Activated naive CD4-positive, alpha-beta T cell treated with anti-CD3 and anti-CD28 coated beads for 36 hours (primary cell): Measurements from ENCODE around the gene ZNF717. TPM values are rescaled to one million over a fixed set of nuclear protein-coding genes. Genes with fewer than 3 reads are reported as not detected.
A peak's percentile ranks its signal among the peaks of the same experiment; 100 is the strongest.
"Not testable (repeated sequence)": the region's sequence is repeated elsewhere in the genome, so short reads cannot be mapped to it uniquely, and the experiment has no call there.

ENCODE experiments used
- CTCF ChIA-PET: fragments of 350-600 bp; sonication (Branson Sonifier 250); formaldehyde crosslinking; loops from one replicate; lab custom pipeline; 2021; ENCODE audit warnings: antibody characterized with exemption; lab: Charles Lee
- DNase-seq: peaks from one replicate; pipeline ENCODE4 v3.0.0-alpha.2; 2020
- H3K27ac Mint-ChIP-seq: one replicate; pipeline ENCODE4 v1.8.0; 2021; ENCODE audit warnings: mild to moderate bottlenecking, mixed read lengths
- H3K27me3 Mint-ChIP-seq: one replicate; pipeline ENCODE4 v1.8.0; 2021; ENCODE audit warnings: low read depth, mixed read lengths
- H3K36me3 Mint-ChIP-seq: one replicate; pipeline ENCODE4 v1.8.0; 2021; ENCODE audit warnings: low read depth, mixed read lengths
- H3K4me1 Mint-ChIP-seq: one replicate; pipeline ENCODE4 v1.8.0; 2021; ENCODE audit warnings: low read depth, mixed read lengths
- H3K4me3 Mint-ChIP-seq: one replicate; pipeline ENCODE4 v1.8.0; 2021; ENCODE audit warnings: mild to moderate bottlenecking, moderate library complexity, mixed read lengths
- H3K9me3 Mint-ChIP-seq: one replicate; pipeline ENCODE4 v1.8.0; 2021; ENCODE audit warnings: mixed read lengths
- intact Hi-C: fragments of 100-400 bp; cut with micrococcal nuclease; formaldehyde crosslinking; loops from one replicate; pipeline ENCODE4 v1.15.1; 2023
- total RNA-seq, 2 experiments: library from RNA; stranded (reverse); gene quantifications; one replicate each; pipeline ENCODE4 v1.2.3, GENCODE V29; 2021

Gene ZNF717
- total RNA-seq, result 10 to 100 TPM; 13.0 to 13.5 TPM

GRCh38 chr3:75785081-75785755 is at the start of gene ZNF717:
ZNF717 (minus strand) TSS chr3:75785549; CDS start chr3:75783362, 2,187 bp downstream.
- peak; percentile 94 for DNase-seq
- peaks cover 50% of the 10 kb centered on the region for H3K36me3 Mint-ChIP-seq
- H3K4me3 Mint-ChIP-seq, result peak within 1 kb of the TSS; percentile 82
- peaks cover 33% of the 10 kb centered on the region for H3K9me3 Mint-ChIP-seq
- H3K27me3 Mint-ChIP-seq, CTCF ChIA-PET: not testable (repeated sequence)
- intact Hi-C loops, result loop anchor here (1.0 kb wide), 1 partner anchor 350 kb away; no protein-coding TSS in a partner anchor
- H3K4me1 Mint-ChIP-seq, result peaks cover 22% of the 10 kb centered on the region
- H3K27ac Mint-ChIP-seq, result peak within 1 kb of the TSS; percentile 76

- H3K4me3 Mint-ChIP-seq, CTCF ChIA-PET, intact Hi-C loops: not testable (repeated sequence)
These were observed 45.7 kb upstream of the ZNF717 start for GRCh38 chr3:75831076-75831475.

GRCh38 chr3:75818019-75818418 is 32.7 kb upstream of the ZNF717 start:
- not testable (repeated sequence) for H3K4me1 Mint-ChIP-seq

More at GRCh38 chr3:75831076-75831475, 45.7 kb upstream of the ZNF717 start:
- DNase-seq, H3K27me3 Mint-ChIP-seq, H3K4me1 Mint-ChIP-seq, H3K36me3 Mint-ChIP-seq, H3K27ac Mint-ChIP-seq: not testable (repeated sequence)
- peaks cover 20% of the 10 kb centered on the region for H3K9me3 Mint-ChIP-seq

GRCh38 chr3:75816287-75817180 is 31.2 kb upstream of the ZNF717 start:
- DNase-seq, H3K27ac Mint-ChIP-seq, H3K4me3 Mint-ChIP-seq, H3K27me3 Mint-ChIP-seq, H3K4me1 Mint-ChIP-seq, CTCF ChIA-PET, H3K36me3 Mint-ChIP-seq, H3K9me3 Mint-ChIP-seq: not testable (repeated sequence)
- intact Hi-C loops, result loop anchor here (5.0 kb wide), 1 partner anchor 756 kb away; no protein-coding TSS in a partner anchor

More at GRCh38 chr3:75818019-75818418, 32.7 kb upstream of the ZNF717 start:
- intact Hi-C loops, result loop anchor here (5.0 kb wide), 1 partner anchor 754 kb away; no protein-coding TSS in a partner anchor
- CTCF ChIA-PET, DNase-seq, H3K9me3 Mint-ChIP-seq, H3K27ac Mint-ChIP-seq, H3K36me3 Mint-ChIP-seq, H3K4me3 Mint-ChIP-seq, H3K27me3 Mint-ChIP-seq: not testable (repeated sequence)

GRCh38 chr3:75814797-75815196 is 29.4 kb upstream of the ZNF717 start:
- Mint-ChIP-seq H3K27ac (no peak overlapping the region), H3K36me3 (no peaks in the 10 kb centered on the region), H3K27me3 (peaks cover 2% of the 10 kb centered on the region), H3K9me3 (peaks cover 5% of the 10 kb centered on the region), H3K4me3 (no peak overlapping the region), H3K4me1 (no peaks in the 10 kb centered on the region)
- CTCF ChIA-PET, result no interaction called here
- intact Hi-C loops, result loop anchor here (5.0 kb wide), 1 partner anchor 758 kb away; no protein-coding TSS in a partner anchor
- no peak for DNase-seq

- no peak for DNase-seq
- H3K4me1 Mint-ChIP-seq, result peaks cover 24% of the 10 kb centered on the region
- H3K9me3 Mint-ChIP-seq, result peaks cover 52% of the 10 kb centered on the region
- intact Hi-C loops, result no loop called here
- H3K4me3 Mint-ChIP-seq, result no peak overlapping the region
- no peak overlapping the region for H3K27ac Mint-ChIP-seq
- CTCF ChIA-PET, result no interaction called here
- no peaks in the 10 kb centered on the region for H3K27me3 Mint-ChIP-seq
- H3K36me3 Mint-ChIP-seq, result peaks cover 75% of the 10 kb centered on the region
These were observed 2.8 kb downstream of the ZNF717 start for GRCh38 chr3:75782506-75782905.

GRCh38 chr3:75781079-75781745 is 4.1 kb downstream of the ZNF717 start:
- intact Hi-C loops, result no loop called here
- Mint-ChIP-seq H3K4me1 (peaks cover 24% of the 10 kb centered on the region), H3K4me3 (no peak overlapping the region), H3K27me3 (no peaks in the 10 kb centered on the region), H3K27ac (peak overlapping the region; percentile 70), H3K36me3 (peaks cover 81% of the 10 kb centered on the region), H3K9me3 (peaks cover 58% of the 10 kb centered on the region)
- peak; percentile 53 for DNase-seq
- CTCF ChIA-PET, result no interaction called here

GRCh38 chr3:75777742-75778141 is 7.6 kb downstream of the ZNF717 start:
- Mint-ChIP-seq H3K36me3 (peaks cover 79% of the 10 kb centered on the region), H3K4me1 (peaks cover 13% of the 10 kb centered on the region), H3K9me3 (peaks cover 46% of the 10 kb centered on the region)
- intact Hi-C loops, H3K27me3 Mint-ChIP-seq, H3K27ac Mint-ChIP-seq, H3K4me3 Mint-ChIP-seq, DNase-seq, CTCF ChIA-PET: not testable (repeated sequence)

GRCh38 chr3:75771631-75772030 is 13.7 kb downstream of the ZNF717 start:
- H3K27me3 Mint-ChIP-seq, intact Hi-C loops, H3K4me1 Mint-ChIP-seq, CTCF ChIA-PET, H3K4me3 Mint-ChIP-seq, DNase-seq, H3K27ac Mint-ChIP-seq: not testable (repeated sequence)
- Mint-ChIP-seq H3K36me3 (peaks cover 65% of the 10 kb centered on the region), H3K9me3 (peaks cover 33% of the 10 kb centered on the region)

- no peak overlapping the region for H3K27ac Mint-ChIP-seq
These were observed 16.9 kb downstream of the ZNF717 start for GRCh38 chr3:75768303-75769017.

GRCh38 chr3:75737831-75738493 is 47.4 kb downstream of the ZNF717 start:
- no peaks in the 10 kb centered on the region for H3K27me3 Mint-ChIP-seq
- CTCF ChIA-PET, result no interaction called here
- H3K4me1 Mint-ChIP-seq, result no peaks in the 10 kb centered on the region
- no peak overlapping the region for H3K27ac Mint-ChIP-seq
- H3K4me3 Mint-ChIP-seq, result no peak overlapping the region
- peaks cover 74% of the 10 kb centered on the region for H3K9me3 Mint-ChIP-seq
- intact Hi-C loops, result no loop called here
- peaks cover 83% of the 10 kb centered on the region for H3K36me3 Mint-ChIP-seq
- DNase-seq, result no peak

More at GRCh38 chr3:75768303-75769017, 16.9 kb downstream of the ZNF717 start:
- H3K4me1 Mint-ChIP-seq, result no peaks in the 10 kb centered on the region
- H3K36me3 Mint-ChIP-seq, result peaks cover 76% of the 10 kb centered on the region
- CTCF ChIA-PET, result no interaction called here
- H3K4me3 Mint-ChIP-seq, result no peak overlapping the region
- peaks cover 46% of the 10 kb centered on the region for H3K9me3 Mint-ChIP-seq
- no peaks in the 10 kb centered on the region for H3K27me3 Mint-ChIP-seq
- intact Hi-C loops, result no loop called here
- DNase-seq, result no peak
